ENCODE data around the gene CISTR.
A peak's percentile ranks its signal among the peaks of the same experiment; 100 is the strongest.

CISTR gene

GRCh38 chr12:53761306-53761705, 9.5 kb upstream of the CISTR start:
- Histone ChIP-seq H3K9ac (ENCODE audit: low read depth, low read length) (no peak overlapping the region), H3K4me3 (ENCODE audit: low read length) (no peak overlapping the region), H3K27ac (ENCODE audit: low read length) (no peak overlapping the region), H3K27me3 (ENCODE audit: insufficient read depth, low read length) (peaks cover 85% of the 10 kb centered on the region), H3K9me3 (ENCODE audit: insufficient read depth, low read depth, low read length) (no peaks in the 10 kb centered on the region), H3K4me1 (ENCODE audit: insufficient read depth, low read length) (peaks cover 3% of the 10 kb centered on the region; the same call in 1 of the 2 replicates), H3K36me3 (ENCODE audit: insufficient read depth, low read depth, low read length) (no peaks in the 10 kb centered on the region)

GRCh38 chr12:53759261-53759660, 7.5 kb upstream of the CISTR start:
- peaks cover 85% of the 10 kb centered on the region for H3K27me3 ChIP-seq (ENCODE audit: insufficient read depth, low read length)
- H3K4me1 ChIP-seq (ENCODE audit: insufficient read depth, low read length): peaks cover 22% of the 10 kb centered on the region; the same call in 1 of the 2 replicates
- H3K36me3 ChIP-seq (ENCODE audit: insufficient read depth, low read depth, low read length): no peaks in the 10 kb centered on the region
- no peak overlapping the region for H3K27ac ChIP-seq (ENCODE audit: low read length)
- no peaks in the 10 kb centered on the region for H3K9me3 ChIP-seq (ENCODE audit: insufficient read depth, low read depth, low read length)
- no peak overlapping the region for H3K9ac ChIP-seq (ENCODE audit: low read depth, low read length)
- no peak overlapping the region for H3K4me3 ChIP-seq (ENCODE audit: low read length)

- Histone ChIP-seq H3K9ac (ENCODE audit: low read depth, low read length) (no peak overlapping the region), H3K4me3 (ENCODE audit: low read length) (no peak overlapping the region), H3K27me3 (ENCODE audit: insufficient read depth, low read length) (peaks cover 89% of the 10 kb centered on the region), H3K27ac (ENCODE audit: low read length) (no peak overlapping the region), H3K9me3 (ENCODE audit: insufficient read depth, low read depth, low read length) (no peaks in the 10 kb centered on the region), H3K36me3 (ENCODE audit: insufficient read depth, low read depth, low read length) (no peaks in the 10 kb centered on the region), H3K4me1 (ENCODE audit: insufficient read depth, low read length) (peaks cover 24% of the 10 kb centered on the region; the same call in 1 of the 2 replicates)
These were observed 6.9 kb upstream of the CISTR start for GRCh38 chr12:53758730-53759103.

GRCh38 chr12:53758081-53758729, 6.4 kb upstream of the CISTR start:
- H3K9ac ChIP-seq (ENCODE audit: low read depth, low read length): no peak overlapping the region
- H3K9me3 ChIP-seq (ENCODE audit: insufficient read depth, low read depth, low read length): no peaks in the 10 kb centered on the region
- no peak overlapping the region for H3K4me3 ChIP-seq (ENCODE audit: low read length)
- H3K4me1 ChIP-seq (ENCODE audit: insufficient read depth, low read length): peaks cover 24% of the 10 kb centered on the region; the same call in 1 of the 2 replicates
- H3K36me3 ChIP-seq (ENCODE audit: insufficient read depth, low read depth, low read length): no peaks in the 10 kb centered on the region
- H3K27ac ChIP-seq (ENCODE audit: low read length): no peak overlapping the region
- H3K27me3 ChIP-seq (ENCODE audit: insufficient read depth, low read length): peaks cover 89% of the 10 kb centered on the region

DNA sequence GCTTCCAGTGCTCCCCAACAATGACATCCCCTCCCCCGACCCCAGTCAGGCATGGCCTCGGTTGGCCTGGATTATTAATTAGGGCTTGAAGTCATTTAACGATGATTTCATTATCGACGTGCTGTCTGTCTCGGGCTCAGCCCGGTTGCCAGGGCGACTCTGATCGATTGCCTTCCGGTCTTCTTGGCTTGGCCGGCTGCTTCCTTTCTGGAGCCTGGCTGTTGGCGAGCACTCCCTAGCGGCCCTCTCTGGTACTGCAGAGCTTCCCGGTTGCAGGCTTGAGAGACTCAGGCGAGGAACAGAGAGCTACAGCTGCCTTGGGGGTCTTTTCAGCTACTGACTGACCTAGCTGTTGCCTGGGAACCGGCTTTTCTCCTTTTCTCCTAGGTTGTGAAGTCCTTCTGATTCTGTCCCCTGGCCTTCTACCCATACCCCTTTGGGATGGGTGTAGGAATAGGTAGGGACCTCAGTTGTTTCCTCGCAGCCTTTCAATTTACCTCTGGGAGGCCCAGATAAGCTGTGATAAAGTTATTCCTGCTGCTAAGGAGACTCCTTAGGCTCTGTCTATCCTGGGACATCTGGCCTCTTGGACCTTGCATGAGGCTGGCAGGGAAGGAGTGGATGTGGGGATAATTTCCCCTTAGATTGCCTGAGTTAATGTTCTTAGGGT, 5.5 kb upstream of the CISTR start:
- peak overlapping the region; percentile 22; the same call in 1 of the 2 replicates for H3K9ac ChIP-seq (ENCODE audit: low read depth, low read length)

GRCh38 chr12:53756300-53757100, 4.7 kb upstream of the CISTR start:
- Histone ChIP-seq H3K36me3 (ENCODE audit: insufficient read depth, low read depth, low read length) (no peaks in the 10 kb centered on the region), H3K27ac (ENCODE audit: low read length) (no peak overlapping the region), H3K9me3 (ENCODE audit: insufficient read depth, low read depth, low read length) (no peaks in the 10 kb centered on the region), H3K4me3 (ENCODE audit: low read length) (peak overlapping the region; percentile 69), H3K4me1 (ENCODE audit: insufficient read depth, low read length) (peaks cover 24% of the 10 kb centered on the region; the same call in 1 of the 2 replicates), H3K27me3 (ENCODE audit: insufficient read depth, low read length) (peaks cover 92% of the 10 kb centered on the region), H3K9ac (ENCODE audit: low read depth, low read length) (peak overlapping the region; percentile 22; the same call in 1 of the 2 replicates)

More for the DNA sequence above, 5.5 kb upstream of the CISTR start:
- no peak overlapping the region for H3K27ac ChIP-seq (ENCODE audit: low read length)
- no peaks in the 10 kb centered on the region for H3K36me3 ChIP-seq (ENCODE audit: insufficient read depth, low read depth, low read length)
- peak overlapping the region; percentile 69 for H3K4me3 ChIP-seq (ENCODE audit: low read length)
- peaks cover 24% of the 10 kb centered on the region; the same call in 1 of the 2 replicates for H3K4me1 ChIP-seq (ENCODE audit: insufficient read depth, low read length)
- peaks cover 90% of the 10 kb centered on the region for H3K27me3 ChIP-seq (ENCODE audit: insufficient read depth, low read length)
- no peaks in the 10 kb centered on the region for H3K9me3 ChIP-seq (ENCODE audit: insufficient read depth, low read depth, low read length)

- Histone ChIP-seq H3K27ac (ENCODE audit: low read length) (no peak overlapping the region), H3K4me3 (ENCODE audit: low read length) (peak overlapping the region; percentile 6; the same call in 1 of the 2 replicates), H3K9me3 (ENCODE audit: insufficient read depth, low read depth, low read length) (no peaks in the 10 kb centered on the region), H3K9ac (ENCODE audit: low read depth, low read length) (no peak overlapping the region), H3K4me1 (ENCODE audit: insufficient read depth, low read length) (peaks cover 24% of the 10 kb centered on the region; the same call in 1 of the 2 replicates), H3K36me3 (ENCODE audit: insufficient read depth, low read depth, low read length) (no peaks in the 10 kb centered on the region), H3K27me3 (ENCODE audit: insufficient read depth, low read length) (peaks cover 92% of the 10 kb centered on the region)
These were observed 4.1 kb upstream of the CISTR start for GRCh38 chr12:53755893-53756292.

- no peak overlapping the region for H3K9ac ChIP-seq (ENCODE audit: low read depth, low read length)
- peaks cover 96% of the 10 kb centered on the region for H3K27me3 ChIP-seq (ENCODE audit: insufficient read depth, low read length)
- H3K27ac ChIP-seq (ENCODE audit: low read length): no peak overlapping the region
- H3K9me3 ChIP-seq (ENCODE audit: insufficient read depth, low read depth, low read length): no peaks in the 10 kb centered on the region
- H3K36me3 ChIP-seq (ENCODE audit: insufficient read depth, low read depth, low read length): no peaks in the 10 kb centered on the region
- H3K4me3 ChIP-seq (ENCODE audit: low read length): peak overlapping the region; percentile 6; the same call in 1 of the 2 replicates
- peaks cover 24% of the 10 kb centered on the region; the same call in 1 of the 2 replicates for H3K4me1 ChIP-seq (ENCODE audit: insufficient read depth, low read length)
These were observed 3.7 kb upstream of the CISTR start for GRCh38 chr12:53755451-53755891.

DNA sequence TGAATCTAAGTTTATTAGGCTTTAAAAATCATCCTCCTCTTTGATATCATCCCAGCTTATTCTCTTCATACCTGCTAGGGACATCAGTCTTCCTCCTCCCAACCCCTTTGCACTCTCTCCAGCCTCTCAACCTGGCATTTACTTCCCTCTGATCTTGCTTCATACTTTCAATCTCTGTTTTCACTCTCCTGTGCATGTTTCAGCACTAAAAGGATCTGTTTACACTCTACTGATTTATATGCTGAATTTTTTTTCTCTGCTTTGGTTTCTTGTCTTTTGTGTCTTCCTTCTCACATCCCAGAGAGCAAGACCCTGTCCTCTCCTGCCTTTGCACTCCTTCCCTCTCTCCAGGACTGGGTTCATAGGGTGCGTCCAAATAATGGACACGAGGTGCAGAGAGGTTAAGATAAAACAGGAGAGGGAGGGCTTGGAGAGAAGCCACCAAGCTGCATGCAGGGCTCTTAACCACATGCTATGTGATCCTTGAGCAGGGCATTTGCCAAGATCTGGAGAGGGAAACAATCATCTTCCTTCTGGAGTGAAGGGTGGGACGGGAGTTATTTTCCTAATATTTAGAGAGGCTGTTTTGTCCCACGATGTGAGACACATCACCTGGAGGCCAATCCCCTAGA, 3.0 kb upstream of the CISTR start:
- Histone ChIP-seq H3K4me3 (ENCODE audit: low read length) (no peak overlapping the region), H3K9ac (ENCODE audit: low read depth, low read length) (no peak overlapping the region), H3K4me1 (ENCODE audit: insufficient read depth, low read length) (peaks cover 24% of the 10 kb centered on the region; the same call in 1 of the 2 replicates), H3K9me3 (ENCODE audit: insufficient read depth, low read depth, low read length) (no peaks in the 10 kb centered on the region), H3K27me3 (ENCODE audit: insufficient read depth, low read length) (peaks cover 98% of the 10 kb centered on the region), H3K36me3 (ENCODE audit: insufficient read depth, low read depth, low read length) (no peaks in the 10 kb centered on the region), H3K27ac (ENCODE audit: low read length) (no peak overlapping the region)

GRCh38 chr12:53754188-53754585, 2.4 kb upstream of the CISTR start:
- no peaks in the 10 kb centered on the region for H3K36me3 ChIP-seq (ENCODE audit: insufficient read depth, low read depth, low read length)
- H3K4me1 ChIP-seq (ENCODE audit: insufficient read depth, low read length): peaks cover 24% of the 10 kb centered on the region; the same call in 1 of the 2 replicates
- H3K27me3 ChIP-seq (ENCODE audit: insufficient read depth, low read length): peaks cover 98% of the 10 kb centered on the region
- no peaks in the 10 kb centered on the region for H3K9me3 ChIP-seq (ENCODE audit: insufficient read depth, low read depth, low read length)
- H3K9ac ChIP-seq (ENCODE audit: low read depth, low read length): no peak overlapping the region
- no peak overlapping the region for H3K27ac ChIP-seq (ENCODE audit: low read length)
- H3K4me3 ChIP-seq (ENCODE audit: low read length): no peak overlapping the region

- Histone ChIP-seq H3K9me3 (ENCODE audit: insufficient read depth, low read depth, low read length) (no peaks in the 10 kb centered on the region), H3K4me3 (ENCODE audit: low read length) (peak overlapping the region; percentile 71; the same call in 1 of the 2 replicates), H3K27me3 (ENCODE audit: insufficient read depth, low read length) (peaks cover 98% of the 10 kb centered on the region), H3K36me3 (ENCODE audit: insufficient read depth, low read depth, low read length) (no peaks in the 10 kb centered on the region), H3K27ac (ENCODE audit: low read length) (no peak overlapping the region), H3K4me1 (ENCODE audit: insufficient read depth, low read length) (peaks cover 24% of the 10 kb centered on the region; the same call in 1 of the 2 replicates), H3K9ac (ENCODE audit: low read depth, low read length) (no peak overlapping the region; the same call in 1 of the 2 replicates)
These were observed 842 bp upstream of the CISTR start for GRCh38 chr12:53752621-53753020.
